GM23248 (cell line): Measurements from ENCODE around the gene PPP2R2D. TPM values are rescaled to one million over a fixed set of nuclear protein-coding genes. Genes with fewer than 3 reads are reported as not detected.

Experiments
- DNase-seq: peaks from one replicate; pipeline ENCODE4 v3.0.0-alpha.2; 2015
- H2AFZ ChIP-seq: fragments of 200-600 bp; sonication (generic); 2 replicates; pipeline ENCODE4 v1.6.1; 2016; ENCODE audit warnings: antibody characterized with exemption
- H3F3A ChIP-seq: fragments of 200-600 bp; sonication (generic); 2 replicates; pipeline ENCODE4 v1.6.1; 2016; ENCODE audit warnings: mild to moderate bottlenecking, antibody characterized with exemption, mixed run types; ENCODE audit not compliant: insufficient read depth
- H3K27ac ChIP-seq: fragments of 200-600 bp; sonication (generic); 2 replicates; pipeline ENCODE4 v1.5.1; 2016; ENCODE audit warnings: mild to moderate bottlenecking
- H3K27me3 ChIP-seq: fragments of 200-600 bp; sonication (generic); replicated peaks from 2 replicates; pipeline ENCODE4 v1.6.1; 2016; ENCODE audit warnings: mild to moderate bottlenecking; ENCODE audit not compliant: insufficient read depth
- H3K36me3 ChIP-seq: fragments of 200-600 bp; sonication (generic); 2 replicates; pipeline ENCODE4 v1.6.1; 2016; ENCODE audit warnings: low read depth, mild to moderate bottlenecking
- H3K4me1 ChIP-seq: fragments of 200-600 bp; sonication (generic); 2 replicates; pipeline ENCODE4 v1.6.1; 2016; ENCODE audit warnings: mild to moderate bottlenecking; ENCODE audit not compliant: insufficient read depth
- H3K4me2 ChIP-seq: fragments of 200-600 bp; sonication (generic); one replicate; pipeline ENCODE4 v1.6.1; 2016; ENCODE audit warnings: mild to moderate bottlenecking; ENCODE audit not compliant: unreplicated experiment
- H3K4me3 ChIP-seq: fragments of 200-600 bp; sonication (generic); 2 replicates; pipeline ENCODE4 v1.5.1; 2016; ENCODE audit warnings: mild to moderate bottlenecking
- H3K79me2 ChIP-seq: fragments of 200-600 bp; sonication (generic); 2 replicates; pipeline ENCODE4 v1.6.1; 2016; ENCODE audit warnings: mild to moderate bottlenecking; ENCODE audit not compliant: insufficient read depth
- H3K9ac ChIP-seq: fragments of 200-600 bp; sonication (generic); 2 replicates; pipeline ENCODE4 v1.6.1; 2016; ENCODE audit warnings: mild to moderate bottlenecking
- H3K9me2 ChIP-seq: fragments of 200-600 bp; sonication (generic); 2 replicates; pipeline ENCODE4 v1.6.1; 2016; ENCODE audit warnings: mixed run types, mild to moderate bottlenecking, moderate library complexity; ENCODE audit not compliant: insufficient read depth
- H3K9me3 ChIP-seq: fragments of 200-600 bp; sonication (generic); one replicate; pipeline ENCODE4 v1.6.1; 2017; ENCODE audit warnings: low read depth
- H4K20me1 ChIP-seq: fragments of 200-600 bp; sonication (generic); 2 replicates; pipeline ENCODE4 v1.6.0; 2016; ENCODE audit not compliant: insufficient read depth
- EZH2 ChIP-seq: fragments of 200-600 bp; sonication (generic); IDR thresholded peaks from 2 replicates; pipeline ENCODE4 v1.6.1; 2018; ENCODE audit warnings: antibody characterized with exemption, mild to moderate bottlenecking; ENCODE audit not compliant: insufficient read depth, poor library complexity, severe bottlenecking
- EZH2phosphoT487 ChIP-seq: fragments of 200-600 bp; sonication (generic); IDR thresholded peaks from 2 replicates; pipeline ENCODE4 v1.6.1; 2018; ENCODE audit warnings: antibody characterized with exemption, moderate library complexity, mild to moderate bottlenecking, low read depth; ENCODE audit not compliant: insufficient read depth
- WGBS, 2 experiments: methylation state at CpG; one replicate each; pipeline ENCODE4 v1.1.6; 2015 to 2017; ENCODE audit warnings: low lambda C conversion rate in 2 of 2, low coverage in 1 of 2; ENCODE audit errors: missing lambda C conversion rate in 2 of 2; 5-methylcytosine and 5-hydroxymethylcytosine counted together
- in situ Hi-C: fragments of 300-500 bp; cut with MboI; formaldehyde crosslinking; loops from 2 replicates; pipeline ENCODE4 v1.15.0; 2020
- polyA plus RNA-seq: library from polyadenylated mRNA; unstranded; fragments of >200 nt; fragmentation: Nextera tagmentation; extraction: Ambion mirVana; gene quantifications from 2 replicates; pipeline ENCODE4 v1.2.1, GENCODE V29; 2016
- total RNA-seq: library from RNA; depleted of rRNA; stranded (reverse); fragments of >200 nt; shearing (Covaris generic); gene quantifications from 2 replicates; pipeline ENCODE4 v1.2.3, GENCODE V29; 2014

The PPP2R2D gene
- total and polyA plus RNA-seq, 2 experiments from 2014 or later = 18.5 to 26.2 TPM

DNA sequence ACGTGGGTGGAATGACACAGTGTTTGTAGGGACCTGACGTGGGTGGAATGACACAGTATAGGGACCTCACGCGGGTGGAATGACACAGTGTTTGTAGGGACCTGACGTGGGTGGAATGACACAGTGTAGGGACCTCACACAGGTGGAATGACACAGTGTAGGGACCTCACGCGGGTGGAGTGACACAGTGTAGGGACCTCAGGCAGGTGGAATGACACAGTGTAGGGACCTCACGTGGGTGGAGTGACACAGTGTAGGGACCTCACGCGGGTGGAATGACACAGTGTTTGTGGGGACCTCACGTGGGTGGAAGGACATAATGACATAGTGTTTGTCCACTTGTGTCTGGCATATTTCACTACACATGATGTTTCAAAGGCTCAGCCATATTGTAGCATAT is 19.3 kb downstream of the PPP2R2D start:
- 95 to 97% methylated on average over 8 to 11 of the region's 11 CpGs for WGBS, 2 experiments
- Histone ChIP-seq H3K27me3 (no peaks in the 10 kb centered on the region), H4K20me1 (peaks cover 5% of the 10 kb centered on the region; the same call in 1 of the 2 replicates), H3K9ac (no peak overlapping the region), H3K4me3 (no peak overlapping the region), H3K4me1 (no peaks in the 10 kb centered on the region), H3K9me2 (no peaks in the 10 kb centered on the region), H3K27ac (no peak overlapping the region), H3K36me3 (no peaks in the 10 kb centered on the region), H3K4me2 (no peak overlapping the region), H3F3A (no peaks in the 10 kb centered on the region), H2AFZ (no peak overlapping the region), H3K9me3 (no peaks in the 10 kb centered on the region), H3K79me2 (peaks cover 92% of the 10 kb centered on the region)
- TF ChIP-seq EZH2phosphoT487 (no peak), EZH2 (no peak)
- in situ Hi-C loops = no loop called here
- no peak for DNase-seq

DNA sequence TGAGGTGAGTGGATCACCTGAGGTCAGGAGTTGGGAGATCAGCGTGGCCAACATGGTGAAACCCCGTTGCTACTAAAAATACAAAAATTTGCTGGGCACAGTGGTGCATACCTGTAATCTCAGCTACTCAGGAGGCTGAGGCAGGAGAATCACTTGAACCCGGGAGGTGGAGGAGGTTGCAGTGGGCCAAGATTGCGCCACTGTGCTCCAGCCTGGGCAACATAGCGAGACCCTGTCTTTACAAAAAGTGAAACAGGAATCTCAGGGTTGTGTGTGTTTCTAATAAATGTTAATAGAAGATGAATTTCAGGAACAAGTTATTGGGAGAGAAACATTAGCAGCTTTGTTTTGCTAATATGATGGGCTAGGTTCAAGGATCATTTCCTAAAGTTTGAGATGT is 19.9 kb downstream of the PPP2R2D start:
- Histone ChIP-seq H3K4me2 (no peak overlapping the region), H4K20me1 (peaks cover 5% of the 10 kb centered on the region; the same call in 1 of the 2 replicates), H3K4me3 (no peak overlapping the region), H3K27ac (no peak overlapping the region), H3K9ac (no peak overlapping the region), H3K79me2 (peaks cover 92% of the 10 kb centered on the region), H3K36me3 (no peaks in the 10 kb centered on the region), H3K9me2 (no peaks in the 10 kb centered on the region), H3F3A (no peaks in the 10 kb centered on the region), H3K4me1 (no peaks in the 10 kb centered on the region), H3K27me3 (no peaks in the 10 kb centered on the region), H2AFZ (no peak overlapping the region), H3K9me3 (peaks cover 2% of the 10 kb centered on the region)
- 85 to 86% methylated on average over 5 of the region's 5 CpGs for WGBS, 2 experiments
- in situ Hi-C loops = no loop called here
- DNase-seq = no peak
- TF ChIP-seq EZH2 (no peak), EZH2phosphoT487 (no peak)

DNA sequence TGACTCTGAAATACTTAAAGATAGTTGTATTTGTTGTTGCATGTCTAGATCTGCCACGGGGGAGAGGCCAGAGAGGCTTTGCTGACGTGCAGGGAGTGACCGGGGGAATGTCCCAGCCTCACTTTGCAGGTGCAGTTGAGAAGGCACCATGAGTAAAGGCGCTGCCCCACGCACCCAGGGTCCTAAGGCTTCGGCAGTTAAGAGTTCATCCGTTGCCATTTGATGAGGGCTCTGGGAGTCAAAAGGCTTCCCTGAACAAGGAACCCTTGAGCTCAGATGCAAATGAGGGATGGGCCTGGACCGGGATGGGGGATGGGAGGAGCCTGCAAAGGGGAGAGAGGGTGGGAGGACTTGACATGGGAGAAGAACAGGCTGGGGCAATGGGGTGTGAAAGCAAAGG is 20.4 kb downstream of the PPP2R2D start:
- H3K9me2 ChIP-seq = no peaks in the 10 kb centered on the region
- DNase-seq = no peak
- no peak overlapping the region for H3K4me2 ChIP-seq
- H4K20me1 ChIP-seq = peaks cover 5% of the 10 kb centered on the region; the same call in 1 of the 2 replicates
- H3F3A ChIP-seq = no peaks in the 10 kb centered on the region
- no peak overlapping the region for H3K4me3 ChIP-seq
- no peaks in the 10 kb centered on the region for H3K36me3 ChIP-seq
- WGBS, 2 experiments = 82 to 88% methylated on average over 8 of the region's 8 CpGs
- no peaks in the 10 kb centered on the region for H3K4me1 ChIP-seq
- no peak overlapping the region for H3K27ac ChIP-seq
- in situ Hi-C loops = no loop called here
- H3K9ac ChIP-seq = no peak overlapping the region
- H3K9me3 ChIP-seq = peaks cover 2% of the 10 kb centered on the region
- H3K79me2 ChIP-seq = peaks cover 92% of the 10 kb centered on the region
- H2AFZ ChIP-seq = no peak overlapping the region
- no peaks in the 10 kb centered on the region for H3K27me3 ChIP-seq
- no peak for TF ChIP-seq EZH2
- TF ChIP-seq EZH2phosphoT487 = no peak

DNA sequence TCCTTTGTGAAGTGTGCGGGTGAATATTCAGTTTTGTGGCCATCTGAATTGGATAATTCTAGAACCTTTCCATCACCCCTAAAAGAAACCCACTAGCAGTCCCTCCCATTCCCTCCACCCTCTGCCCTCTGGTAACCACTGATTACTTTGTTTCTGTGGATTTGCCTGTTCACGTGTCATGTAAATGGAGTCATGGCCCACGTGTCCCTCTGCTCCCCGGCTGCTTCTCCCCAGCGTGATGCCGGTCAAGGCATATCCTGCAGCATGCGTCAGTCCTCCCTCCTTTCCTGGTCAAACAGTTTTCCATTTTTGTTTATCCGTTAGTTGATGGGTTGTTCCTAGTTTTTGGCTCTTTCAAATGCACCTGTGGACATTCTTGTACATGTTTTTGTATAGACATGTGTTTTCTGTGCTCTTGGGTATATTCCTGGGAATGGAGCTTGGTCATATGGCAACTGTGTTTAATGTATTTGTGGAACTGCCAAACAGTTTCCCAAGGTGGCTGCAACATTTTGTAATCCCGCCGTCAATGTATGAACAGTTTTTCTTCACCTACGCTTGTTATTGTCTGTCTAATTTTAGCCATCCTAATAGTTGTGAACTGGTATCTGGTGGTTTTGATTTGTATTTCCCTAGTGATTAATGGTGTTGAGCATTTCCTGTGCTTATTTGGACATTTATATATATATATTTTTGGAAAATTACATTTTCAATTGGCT is 22.4 kb downstream of the PPP2R2D start:
- Histone ChIP-seq H3K79me2 (peaks cover 97% of the 10 kb centered on the region), H3K9ac (no peak overlapping the region), H3K4me2 (no peak overlapping the region), H3K9me3 (peaks cover 2% of the 10 kb centered on the region), H3K27me3 (no peaks in the 10 kb centered on the region), H3K9me2 (no peaks in the 10 kb centered on the region), H3K4me1 (no peaks in the 10 kb centered on the region), H3F3A (no peaks in the 10 kb centered on the region), H3K27ac (no peak overlapping the region), H3K36me3 (no peaks in the 10 kb centered on the region), H4K20me1 (peaks cover 5% of the 10 kb centered on the region; the same call in 1 of the 2 replicates), H3K4me3 (no peak overlapping the region), H2AFZ (no peak overlapping the region)
- no peak for TF ChIP-seq EZH2
- no peak for TF ChIP-seq EZH2phosphoT487
- in situ Hi-C loops = no loop called here
- no peak for DNase-seq
- WGBS, 2 experiments = 90 to 91% methylated on average over 11 of the region's 11 CpGs

DNA sequence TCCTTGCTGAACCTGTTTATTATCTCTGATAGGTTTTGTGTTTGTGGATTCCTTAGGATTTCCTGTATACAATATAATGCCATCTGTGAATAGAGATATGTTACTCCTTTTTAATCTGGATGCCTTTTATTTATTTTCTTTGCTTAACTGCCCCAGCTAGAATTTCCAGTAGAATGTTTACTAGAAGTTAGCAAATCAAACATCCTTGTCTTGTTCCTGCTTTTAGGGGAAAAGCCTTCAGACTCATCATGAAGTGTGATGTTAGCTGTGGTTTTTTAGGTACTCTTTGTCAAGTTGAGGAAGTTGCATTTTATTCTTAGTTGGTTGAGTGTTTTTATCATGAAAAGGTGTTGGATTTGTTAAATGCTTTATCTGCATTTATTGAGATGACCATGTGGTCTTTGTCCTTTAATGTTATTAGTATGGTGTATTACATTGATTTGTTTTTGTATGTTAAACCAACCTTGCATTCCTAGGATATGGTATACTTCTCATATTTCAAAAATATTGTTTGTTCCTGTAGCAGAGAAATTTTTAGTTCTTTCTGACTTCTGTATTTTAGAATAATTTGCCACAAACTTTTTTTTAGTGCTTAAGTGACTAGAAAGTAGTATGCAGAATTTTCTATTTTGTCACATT is 24.3 kb downstream of the PPP2R2D start:
- Histone ChIP-seq H3K27me3 (no peaks in the 10 kb centered on the region), H3K9ac (no peak overlapping the region), H3K79me2 (peaks cover 100% of the 10 kb centered on the region), H4K20me1 (peaks cover 5% of the 10 kb centered on the region; the same call in 1 of the 2 replicates), H3K4me3 (no peak overlapping the region), H3K9me3 (peaks cover 2% of the 10 kb centered on the region), H3K4me2 (no peak overlapping the region), H3K36me3 (no peaks in the 10 kb centered on the region), H3K9me2 (no peaks in the 10 kb centered on the region), H3K27ac (no peak overlapping the region), H3K4me1 (no peaks in the 10 kb centered on the region), H2AFZ (no peak overlapping the region), H3F3A (no peaks in the 10 kb centered on the region)
- in situ Hi-C loops = no loop called here
- DNase-seq = no peak
- no peak for TF ChIP-seq EZH2phosphoT487
- TF ChIP-seq EZH2 = no peak
